Tibial artery (tissue), 4 donors: ENCODE measurements around the gene CBX5.

Experiments
- DNase-seq, 2 donors: peaks; one replicate each; pipeline ENCODE4 v3.0.0-alpha.2; 2019
- H3K27ac ChIP-seq, 2 donors: fragments of 200-600 bp; sonication (generic) in 1 of 2; 1 replicate in 1 of 2; 2 replicates in 1 of 2; pipeline ENCODE4 v1.5.1; 2018 to 2019; ENCODE audit warnings: mild to moderate bottlenecking in 1 of 2
- H3K27me3 ChIP-seq, 2 donors: fragments of 200-600 bp; sonication (generic) in 1 of 2; one replicate each; pipeline versions ENCODE4 v1.5.1 to v1.6.0; 2016 to 2019
- H3K36me3 ChIP-seq, 3 donors: fragments of 200-600 bp; sonication (generic) in 2 of 3; one replicate each; pipeline ENCODE4 v1.5.1; 2016 to 2019; ENCODE audit warnings: mild to moderate bottlenecking in 2 of 3
- H3K4me1 ChIP-seq, 4 donors: fragments of 200-600 bp; sonication (generic) in 2 of 4; 1 replicate in 3 of 4; 2 replicates in 1 of 4; pipeline ENCODE4 v1.5.1; 2016 to 2019
- H3K4me3 ChIP-seq, 2 donors: fragments of 200-600 bp; sonication (generic) in 1 of 2; 1 replicate in 1 of 2; 2 replicates in 1 of 2; pipeline ENCODE4 v1.5.1; 2018 to 2019; ENCODE audit warnings: mild to moderate bottlenecking in 2 of 2
- H3K9me3 ChIP-seq, 3 donors: fragments of 200-600 bp; sonication (generic) in 1 of 3; one replicate each; pipeline ENCODE4 v1.5.1; 2016 to 2019
- intact Hi-C: fragments of 100-400 bp; cut with DNase I; formaldehyde crosslinking; loops from one replicate; pipeline ENCODE4 v1.15.0; 2023; ENCODE audit warnings: low total_unique reads
- TF ChIP-seq, protein P1 (sequence below), 2 experiments: fragments of 200-600 bp in 1 of 2; fragments of 450-650 bp in 1 of 2; IDR thresholded peaks; one replicate each; pipeline ENCODE4 v1.5.1; 2017 to 2019; ENCODE audit warnings: antibody characterized with exemption in 2 of 2, mild to moderate bottlenecking in 1 of 2, moderate library complexity in 1 of 2

Gene CBX5

DNA sequence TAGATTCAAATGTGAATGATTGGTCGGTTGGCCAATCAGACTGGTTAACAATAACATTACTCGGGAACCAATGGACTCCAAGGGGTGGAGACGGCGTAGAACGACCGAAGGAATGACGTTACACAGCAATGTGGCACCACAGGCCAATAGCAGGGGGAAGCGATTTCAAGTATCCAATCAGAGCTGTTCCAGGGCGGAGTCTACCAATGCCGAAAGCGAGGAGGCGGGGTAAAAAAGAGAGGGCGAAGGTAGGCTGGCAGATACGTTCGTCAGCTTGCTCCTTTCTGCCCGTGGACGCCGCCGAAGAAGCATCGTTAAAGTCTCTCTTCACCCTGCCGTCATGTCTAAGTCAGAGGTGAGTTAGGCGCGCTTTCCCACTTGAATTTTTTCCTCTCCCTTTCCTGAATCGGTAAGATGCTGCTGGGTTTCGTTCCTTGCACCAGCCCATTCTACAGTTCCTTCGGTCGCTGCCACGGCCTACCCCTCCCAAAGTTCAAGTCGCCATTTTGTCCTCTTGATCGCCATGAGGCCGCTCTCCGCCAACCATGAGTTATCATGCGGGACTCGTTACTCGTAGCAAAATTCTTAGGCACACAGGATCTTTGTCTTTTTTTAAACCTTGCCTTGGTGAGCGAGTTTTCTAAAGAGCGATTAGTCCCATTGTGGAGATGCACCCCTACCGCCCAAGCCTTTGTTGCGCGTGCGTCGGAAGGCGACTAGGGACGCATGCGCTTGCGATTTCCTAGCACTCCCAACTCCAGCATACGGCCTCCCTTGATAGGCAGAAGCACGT, 742 bp upstream of the CBX5 start, which contains the start of gene HNRNPA1:
Gene HNRNPA1 (plus strand): TSS at position 259 of the 793 bp plus-strand sequence. CDS start 82 bp downstream, at position 341.
- TF ChIP-seq, protein P1, sequence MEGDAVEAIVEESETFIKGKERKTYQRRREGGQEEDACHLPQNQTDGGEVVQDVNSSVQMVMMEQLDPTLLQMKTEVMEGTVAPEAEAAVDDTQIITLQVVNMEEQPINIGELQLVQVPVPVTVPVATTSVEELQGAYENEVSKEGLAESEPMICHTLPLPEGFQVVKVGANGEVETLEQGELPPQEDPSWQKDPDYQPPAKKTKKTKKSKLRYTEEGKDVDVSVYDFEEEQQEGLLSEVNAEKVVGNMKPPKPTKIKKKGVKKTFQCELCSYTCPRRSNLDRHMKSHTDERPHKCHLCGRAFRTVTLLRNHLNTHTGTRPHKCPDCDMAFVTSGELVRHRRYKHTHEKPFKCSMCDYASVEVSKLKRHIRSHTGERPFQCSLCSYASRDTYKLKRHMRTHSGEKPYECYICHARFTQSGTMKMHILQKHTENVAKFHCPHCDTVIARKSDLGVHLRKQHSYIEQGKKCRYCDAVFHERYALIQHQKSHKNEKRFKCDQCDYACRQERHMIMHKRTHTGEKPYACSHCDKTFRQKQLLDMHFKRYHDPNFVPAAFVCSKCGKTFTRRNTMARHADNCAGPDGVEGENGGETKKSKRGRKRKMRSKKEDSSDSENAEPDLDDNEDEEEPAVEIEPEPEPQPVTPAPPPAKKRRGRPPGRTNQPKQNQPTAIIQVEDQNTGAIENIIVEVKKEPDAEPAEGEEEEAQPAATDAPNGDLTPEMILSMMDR (IDR thresholded peaks at IDR 0.05) = peak in 1 of 2 experiments; percentile 18
- H3K4me3 ChIP-seq = peak within 1 kb of the TSS; percentile 60 to 71
- peaks cover 0 to 66% (median 47%) of the 10 kb centered on the region in 4 donors for H3K4me1 ChIP-seq
- H3K27ac ChIP-seq = peak within 1 kb of the TSS; percentile 90 to 91
- peaks cover 34 to 37% (median 36%) of the 10 kb centered on the region in 3 donors for H3K36me3 ChIP-seq
- H3K9me3 ChIP-seq = no peaks in the 10 kb centered on the region
- no peaks in the 10 kb centered on the region for H3K27me3 ChIP-seq
- DNase-seq = peak; percentile 98 to 99
- intact Hi-C loops = loop anchor here (2.0 kb wide), 1 partner anchor 78 kb away; no protein-coding TSS in a partner anchor

DNA sequence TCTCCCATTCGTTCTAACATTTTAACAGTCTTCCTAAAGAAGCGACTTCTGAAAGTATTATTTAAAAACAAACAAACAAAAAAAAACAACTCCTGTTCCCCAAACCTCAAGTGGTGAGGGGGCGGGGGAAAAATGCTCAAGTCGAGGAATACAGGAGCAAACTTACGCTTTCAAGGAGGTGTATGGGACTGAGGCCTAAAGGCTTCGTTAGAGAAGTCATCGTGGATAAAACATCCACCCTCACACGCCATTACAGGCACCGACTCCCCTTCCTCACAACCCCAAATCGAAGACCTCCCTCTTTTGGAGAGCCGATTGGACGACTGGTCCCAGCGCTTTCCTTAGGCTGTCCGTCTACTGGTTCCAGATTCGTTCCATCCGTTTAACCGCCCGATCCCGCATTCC, 693 bp downstream of the CBX5 start:
- Histone ChIP-seq H3K36me3 (peaks cover 27 to 29% (median 27%) of the 10 kb centered on the region in 3 donors), H3K4me1 (peaks cover 0 to 51% (median 41%) of the 10 kb centered on the region in 4 donors), H3K27ac (peak overlapping the region; percentile 90 to 91), H3K4me3 (peak overlapping the region; percentile 60 to 71), H3K27me3 (no peaks in the 10 kb centered on the region), H3K9me3 (no peaks in the 10 kb centered on the region)
- intact Hi-C loops = no loop called here
- TF ChIP-seq, protein P1 (IDR thresholded peaks at IDR 0.05) = no peak
- DNase-seq = no peak

DNA sequence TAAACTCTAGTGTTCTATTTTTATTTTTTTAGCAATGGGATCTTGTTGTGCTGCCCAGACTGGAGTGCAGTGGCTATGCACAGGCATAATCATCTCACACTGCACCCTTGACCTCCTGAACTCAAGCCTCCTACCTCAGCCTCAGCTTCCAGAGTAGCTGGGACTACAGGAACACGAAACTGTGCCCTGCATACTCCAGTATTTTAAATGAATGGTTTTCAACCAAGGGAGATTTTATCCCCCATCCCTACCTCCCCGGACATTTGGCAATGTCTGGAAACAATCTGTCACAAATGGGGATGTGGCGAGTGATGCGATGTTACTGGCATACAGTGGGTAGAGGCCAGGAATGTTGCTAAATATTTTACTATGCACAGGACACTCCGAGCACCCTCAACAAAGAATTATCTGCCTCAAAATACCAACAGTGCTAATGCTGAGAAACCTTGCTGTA, 2.1 kb downstream of the CBX5 start:
- intact Hi-C loops = no loop called here
- H3K4me3 ChIP-seq = no peak overlapping the region
- H3K27ac ChIP-seq = peak overlapping the region; percentile 90 to 91
- no peak for DNase-seq
- no peaks in the 10 kb centered on the region for H3K9me3 ChIP-seq
- H3K4me1 ChIP-seq = peaks cover 0 to 38% (median 28%) of the 10 kb centered on the region in 4 donors
- no peaks in the 10 kb centered on the region for H3K27me3 ChIP-seq
- TF ChIP-seq, protein P1 (IDR thresholded peaks at IDR 0.05) = no peak
- H3K36me3 ChIP-seq = peaks cover 13 to 22% (median 15%) of the 10 kb centered on the region in 3 donors

DNA sequence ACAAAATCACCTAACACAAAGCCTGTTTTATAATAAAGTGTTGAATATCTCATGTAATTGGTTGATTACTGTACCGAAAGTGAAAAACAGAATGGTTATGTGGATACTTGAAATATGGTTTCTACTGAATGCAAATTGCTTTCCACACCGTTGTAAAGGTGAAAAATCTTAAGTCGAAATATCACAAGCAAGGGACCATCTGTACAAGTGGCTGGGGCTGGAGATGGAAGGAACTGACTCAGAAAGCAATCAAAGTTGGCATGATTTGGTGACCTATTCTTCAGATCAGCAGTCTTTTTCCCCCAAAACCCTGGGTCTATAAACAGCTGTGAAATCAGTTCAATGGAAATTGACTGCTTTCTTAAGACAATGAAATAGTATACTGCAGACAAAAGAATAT, 3.6 kb downstream of the CBX5 start:
- TF ChIP-seq, protein P1 (IDR thresholded peaks at IDR 0.05) = no peak
- no peak for DNase-seq
- Histone ChIP-seq H3K4me1 (peaks cover 0 to 23% (median 17%) of the 10 kb centered on the region in 4 donors), H3K27me3 (no peaks in the 10 kb centered on the region), H3K27ac (no peak overlapping the region), H3K4me3 (no peak overlapping the region), H3K36me3 (peaks cover 0 to 10% (median under 1%) of the 10 kb centered on the region in 3 donors), H3K9me3 (no peaks in the 10 kb centered on the region)
- intact Hi-C loops = no loop called here

DNA sequence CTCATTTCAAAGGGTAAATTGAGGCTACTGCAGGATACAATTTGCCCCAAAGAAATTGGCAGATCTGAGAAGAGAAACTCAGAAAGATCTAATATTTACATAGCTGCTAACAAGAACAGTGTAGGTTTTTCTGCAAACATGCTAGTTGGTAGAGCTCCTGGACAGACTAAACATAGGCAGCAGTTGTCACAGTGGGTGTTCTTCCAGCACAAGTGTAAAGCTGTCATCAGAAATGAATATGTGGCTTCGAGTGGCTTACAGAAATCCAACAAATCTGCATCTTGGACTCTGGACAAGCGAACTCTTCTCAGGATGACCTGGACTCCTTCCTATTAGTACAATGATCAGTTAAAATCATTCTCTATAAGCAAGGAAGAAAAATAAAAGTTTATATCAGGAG, 5.9 kb downstream of the CBX5 start:
- DNase-seq = no peak
- H3K27me3 ChIP-seq = no peaks in the 10 kb centered on the region
- H3K4me1 ChIP-seq = peaks cover 0 to 21% (median 16%) of the 10 kb centered on the region in 4 donors
- H3K9me3 ChIP-seq = no peaks in the 10 kb centered on the region
- no peak overlapping the region for H3K4me3 ChIP-seq
- peaks cover 0 to 10% (median 0%) of the 10 kb centered on the region in 3 donors for H3K36me3 ChIP-seq
- intact Hi-C loops = no loop called here
- TF ChIP-seq, protein P1 (IDR thresholded peaks at IDR 0.05) = no peak
- no peak overlapping the region for H3K27ac ChIP-seq
